CD4-positive, CD25-positive, alpha-beta regulatory T cell (primary cell): ENCODE results near the gene CFAP92. TPM values are rescaled to one million over a fixed set of nuclear protein-coding genes. Genes with fewer than 3 reads are reported as not detected.
"Not testable (repeated sequence)": the region's sequence is repeated elsewhere in the genome, so short reads cannot be mapped to it uniquely, and the experiment has no call there.

Source experiments
- ATAC-seq, 2 donors: fragments of 150-1000 bp; cut with Tn5 transposase; one replicate each; pipeline ENCODE4 v1.10.0; 2021; ENCODE audit warnings: low read depth in 2 of 2, moderate number of reproducible peaks in 2 of 2, moderate library complexity in 1 of 2
- DNase-seq, 3 donors: peaks; one replicate each; pipeline versions ENCODE4 v3.0.0 to v3.0.0-alpha.2; 2012 to 2022; ENCODE audit warnings: mixed read lengths in 1 of 3
- H3K27ac ChIP-seq: one replicate; pipeline ENCODE4 v1.7.0; 2013; ENCODE audit warnings: mild to moderate bottlenecking, low read length; ENCODE audit not compliant: insufficient read depth, poor library complexity, severe bottlenecking
- H3K27me3 ChIP-seq: one replicate; pipeline ENCODE4 v1.7.0; 2013; ENCODE audit warnings: low read length; ENCODE audit not compliant: control insufficient read depth, insufficient read depth
- H3K36me3 ChIP-seq: one replicate; pipeline ENCODE4 v1.7.0; 2013; ENCODE audit warnings: mild to moderate bottlenecking, low read length, moderate library complexity; ENCODE audit not compliant: control insufficient read depth, insufficient read depth
- H3K4me1 ChIP-seq: 2 replicates; pipeline ENCODE4 v1.7.0; 2013; ENCODE audit warnings: mild to moderate bottlenecking, low read length; ENCODE audit not compliant: insufficient read depth, control insufficient read depth, poor library complexity, severe bottlenecking
- H3K4me3 ChIP-seq: one replicate; pipeline ENCODE4 v1.7.0; 2013; ENCODE audit warnings: low read depth, mild to moderate bottlenecking, low read length, moderate library complexity
- H3K9me3 ChIP-seq, 2 experiments: 1 replicate in 1 of 2; 2 replicates in 1 of 2; pipeline ENCODE4 v1.7.0; 2013; ENCODE audit warnings: low read length in 2 of 2, mild to moderate bottlenecking in 1 of 2, moderate library complexity in 1 of 2; ENCODE audit not compliant: control insufficient read depth in 2 of 2
- H3K27ac Mint-ChIP-seq, 3 donors: one replicate each; pipeline ENCODE4 v1.8.0; 2020 to 2022; ENCODE audit warnings: mild to moderate bottlenecking in 3 of 3, mixed read lengths in 3 of 3, moderate library complexity in 2 of 3
- H3K27me3 Mint-ChIP-seq: one replicate; pipeline ENCODE4 v1.8.0; 2022; ENCODE audit warnings: mild to moderate bottlenecking, mixed read lengths
- H3K36me3 Mint-ChIP-seq: one replicate; pipeline ENCODE4 v1.8.0; 2020; ENCODE audit warnings: mixed read lengths
- H3K4me1 Mint-ChIP-seq, 4 donors: one replicate each; pipeline ENCODE4 v1.8.0; 2020 to 2022; ENCODE audit warnings: mixed read lengths in 4 of 4, mild to moderate bottlenecking in 1 of 4
- H3K4me3 Mint-ChIP-seq, 4 donors: one replicate each; pipeline ENCODE4 v1.8.0; 2020 to 2022; ENCODE audit warnings: mild to moderate bottlenecking in 4 of 4, mixed read lengths in 4 of 4, moderate library complexity in 3 of 4
- H3K9me3 Mint-ChIP-seq, 7 donors: one replicate each; pipeline ENCODE4 v1.8.0; 2020 to 2022; ENCODE audit warnings: mixed read lengths in 7 of 7, mild to moderate bottlenecking in 3 of 7, moderate library complexity in 2 of 7
- polyA plus RNA-seq, 4 donors: library from polyadenylated mRNA; unstranded; fragments of 300-500 nt; fragmentation: Illumina TruSeq; gene quantifications; one replicate each; pipeline ENCODE4 v1.2.3, GENCODE V29; 2021
- total RNA-seq: library from RNA; stranded (reverse); gene quantifications from one replicate; pipeline ENCODE4 v1.2.3, GENCODE V29; 2022

Gene CFAP92
- total and polyA plus RNA-seq, 5 donors from 2014 or later, result 0.28 TPM; not detected in 4

GRCh38 chr3:128882719-128883118 lies 111.2 kb downstream of the CFAP92 start:
- Mint-ChIP-seq H3K9me3 (peaks cover 0 to 1% (median 0%) of the 10 kb centered on the region in 7 donors), H3K27ac (peak overlapping the region in 2 of 3 donors; percentile 47 to 60), H3K27me3 (peaks cover 5% of the 10 kb centered on the region), H3K36me3 (peaks cover 17% of the 10 kb centered on the region), H3K4me3 (peak overlapping the region in 2 of 4 donors; percentile 42 to 85), H3K4me1 (peaks cover 24 to 68% (median 41%) of the 10 kb centered on the region in 4 donors)
- Histone ChIP-seq H3K9me3 (no peaks in the 10 kb centered on the region), H3K36me3 (peaks cover 29% of the 10 kb centered on the region), H3K27me3 (no peaks in the 10 kb centered on the region), H3K4me1 (peaks cover 45% of the 10 kb centered on the region), H3K4me3 (no peak overlapping the region), H3K27ac (no peak overlapping the region)
- ATAC-seq (no peak), DNase-seq (no peak)

- H3K4me3 Mint-ChIP-seq, result peak overlapping the region; percentile 28 to 85 (median 66)
- no peaks in the 10 kb centered on the region for H3K9me3 ChIP-seq
- H3K27ac Mint-ChIP-seq, result peak overlapping the region in 2 of 3 donors; percentile 32 to 81
- peaks cover 0 to 1% (median 0%) of the 10 kb centered on the region in 7 donors for H3K9me3 Mint-ChIP-seq
- peaks cover 15% of the 10 kb centered on the region for H3K36me3 Mint-ChIP-seq
- peaks cover 21% of the 10 kb centered on the region for H3K36me3 ChIP-seq
- no peak overlapping the region for H3K4me3 ChIP-seq
- DNase-seq (no peak), ATAC-seq (no peak)
- H3K27me3 Mint-ChIP-seq, result peaks cover 5% of the 10 kb centered on the region
- H3K27me3 ChIP-seq, result no peaks in the 10 kb centered on the region
- peaks cover 24 to 73% (median 42%) of the 10 kb centered on the region in 4 donors for H3K4me1 Mint-ChIP-seq
- H3K27ac ChIP-seq, result no peak overlapping the region
- peaks cover 45% of the 10 kb centered on the region for H3K4me1 ChIP-seq
Observed at GRCh38 chr3:128881576-128881975, 112.3 kb downstream of the CFAP92 start.

DNA sequence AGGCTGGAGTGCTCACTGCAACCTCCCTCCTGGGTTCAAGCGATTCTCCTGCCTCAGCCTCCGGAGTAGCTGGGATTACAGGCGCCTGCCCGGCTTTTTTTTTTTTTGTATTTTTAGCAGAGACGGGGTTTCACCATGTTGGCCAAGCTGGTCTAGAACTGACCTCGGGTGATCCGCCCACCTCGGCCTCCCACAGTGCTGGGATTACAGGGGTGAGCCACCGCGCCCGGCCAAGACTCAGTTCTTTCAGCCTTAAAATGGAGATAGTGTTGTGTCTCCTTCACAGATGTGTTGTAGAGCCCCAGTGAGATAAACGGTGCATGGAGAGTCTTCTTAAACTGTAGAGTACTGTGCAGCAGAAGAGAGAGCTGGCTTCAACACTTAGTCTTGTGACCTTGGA lies 113.4 kb downstream of the CFAP92 start:
- not testable (repeated sequence) for H3K9me3 ChIP-seq, ATAC-seq, H3K9me3 Mint-ChIP-seq, H3K27me3 ChIP-seq, DNase-seq, H3K27me3 Mint-ChIP-seq
- H3K4me3 Mint-ChIP-seq, result peak overlapping the region; percentile 74 to 92 (median 87)
- peaks cover 17% of the 10 kb centered on the region for H3K36me3 ChIP-seq
- H3K4me1 Mint-ChIP-seq, result peaks cover 24 to 80% (median 46%) of the 10 kb centered on the region in 4 donors
- peaks cover 15% of the 10 kb centered on the region for H3K36me3 Mint-ChIP-seq
- peak overlapping the region; percentile 97 to 99 (median 98) for H3K27ac Mint-ChIP-seq
- peak overlapping the region; percentile 86 for H3K4me3 ChIP-seq
- H3K4me1 ChIP-seq, result peaks cover 45% of the 10 kb centered on the region
- peak overlapping the region; percentile 96 for H3K27ac ChIP-seq

GRCh38 chr3:128879991-128880390 lies 113.9 kb downstream of the CFAP92 start:
- H3K9me3 ChIP-seq, result no peaks in the 10 kb centered on the region
- H3K4me1 ChIP-seq, result peaks cover 45% of the 10 kb centered on the region
- H3K4me3 Mint-ChIP-seq, result peak overlapping the region; percentile 85 to 92 (median 88)
- H3K27me3 Mint-ChIP-seq, result peaks cover 5% of the 10 kb centered on the region
- peaks cover 15% of the 10 kb centered on the region for H3K36me3 Mint-ChIP-seq
- H3K27me3 ChIP-seq, result no peaks in the 10 kb centered on the region
- H3K27ac ChIP-seq, result peak overlapping the region; percentile 96
- ATAC-seq (no peak), DNase-seq (peak in 1 of 3 donors; percentile 13)
- H3K4me3 ChIP-seq, result peak overlapping the region; percentile 86
- H3K4me1 Mint-ChIP-seq, result peaks cover 22 to 81% (median 47%) of the 10 kb centered on the region in 4 donors
- peak overlapping the region; percentile 97 to 99 (median 98) for H3K27ac Mint-ChIP-seq
- peaks cover 0 to 1% (median 0%) of the 10 kb centered on the region in 7 donors for H3K9me3 Mint-ChIP-seq
- peaks cover 13% of the 10 kb centered on the region for H3K36me3 ChIP-seq

- peak; percentile 92 for ATAC-seq
- peaks cover 20 to 79% (median 49%) of the 10 kb centered on the region in 4 donors for H3K4me1 Mint-ChIP-seq
- H3K27me3 ChIP-seq, result no peaks in the 10 kb centered on the region
- peak within 1 kb of the TSS; percentile 97 to 99 (median 98) for H3K27ac Mint-ChIP-seq
- peaks cover 5% of the 10 kb centered on the region for H3K27me3 Mint-ChIP-seq
- peak; percentile 95 to 98 (median 96) for DNase-seq
- peaks cover 10% of the 10 kb centered on the region for H3K36me3 ChIP-seq
- no peaks in the 10 kb centered on the region for H3K9me3 ChIP-seq
- H3K27ac ChIP-seq, result peak within 1 kb of the TSS; percentile 96
- peaks cover 15% of the 10 kb centered on the region for H3K36me3 Mint-ChIP-seq
- H3K4me1 ChIP-seq, result peaks cover 44% of the 10 kb centered on the region
- H3K4me3 ChIP-seq, result peak within 1 kb of the TSS; percentile 86
- H3K9me3 Mint-ChIP-seq, result peaks cover 0 to 1% (median 0%) of the 10 kb centered on the region in 7 donors
- H3K4me3 Mint-ChIP-seq, result peak within 1 kb of the TSS; percentile 85 to 92 (median 88)
Observed at GRCh38 chr3:128879125-128879969, 114.5 kb downstream of the CFAP92 start, which contains the start of gene ACAD9. Gene ACAD9 (plus strand): TSS chr3:128879620. CDS start chr3:128879692, 72 bp downstream.

- no peaks in the 10 kb centered on the region for H3K9me3 ChIP-seq
- peaks cover 41% of the 10 kb centered on the region for H3K4me1 ChIP-seq
- Mint-ChIP-seq H3K9me3 (peaks cover 0 to under 1% (median 0%) of the 10 kb centered on the region in 7 donors), H3K27me3 (peaks cover 5% of the 10 kb centered on the region), H3K27ac (peak overlapping the region; percentile 97 to 99 (median 98)), H3K36me3 (peaks cover 9% of the 10 kb centered on the region), H3K4me1 (peaks cover 20 to 72% (median 43%) of the 10 kb centered on the region in 4 donors), H3K4me3 (peak overlapping the region; percentile 85 to 92 (median 88))
- H3K27me3 ChIP-seq, result no peaks in the 10 kb centered on the region
- ATAC-seq (peak in 1 of 2 donors; percentile 9), DNase-seq (peak in 1 of 3 donors; percentile 60)
- H3K36me3 ChIP-seq, result peaks cover 7% of the 10 kb centered on the region
- peak overlapping the region; percentile 86 for H3K4me3 ChIP-seq
- peak overlapping the region; percentile 96 for H3K27ac ChIP-seq
Observed at GRCh38 chr3:128878556-128879124, 115.2 kb downstream of the CFAP92 start.

DNA sequence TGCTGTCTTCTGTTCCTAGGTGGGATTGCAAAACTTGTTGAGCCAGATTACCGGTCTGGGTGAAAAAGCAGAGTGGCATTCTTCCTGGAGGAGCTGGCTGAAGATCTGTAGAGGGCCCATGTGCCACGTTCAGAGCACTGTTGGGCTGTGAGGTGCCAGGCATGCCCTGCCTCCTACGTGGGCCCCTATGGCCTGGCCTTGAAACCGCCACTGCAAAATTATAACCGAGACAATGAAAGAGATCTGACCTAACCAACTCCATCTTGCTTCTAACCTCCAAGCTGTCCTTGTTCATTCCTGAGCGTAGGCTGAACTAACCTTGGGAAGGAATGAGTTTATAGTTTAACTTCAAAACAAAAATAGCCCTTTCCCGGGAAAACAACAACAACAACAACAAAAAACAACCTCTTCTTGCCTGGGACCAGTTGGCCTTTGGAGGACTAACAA lies 115.8 kb downstream of the CFAP92 start:
- H3K36me3 Mint-ChIP-seq, result peaks cover 8% of the 10 kb centered on the region
- H3K27me3 Mint-ChIP-seq, result peaks cover 5% of the 10 kb centered on the region
- peak overlapping the region; percentile 40 to 92 (median 88) for H3K4me3 Mint-ChIP-seq
- H3K9me3 Mint-ChIP-seq, result no peaks in the 10 kb centered on the region
- peaks cover 6% of the 10 kb centered on the region for H3K36me3 ChIP-seq
- H3K9me3 ChIP-seq, result no peaks in the 10 kb centered on the region
- no peaks in the 10 kb centered on the region for H3K27me3 ChIP-seq
- peak overlapping the region; percentile 97 to 99 (median 98) for H3K27ac Mint-ChIP-seq
- H3K4me3 ChIP-seq, result peak overlapping the region; percentile 86
- no peak for DNase-seq
- H3K27ac ChIP-seq, result peak overlapping the region; percentile 96
- H3K4me1 ChIP-seq, result peaks cover 41% of the 10 kb centered on the region
- ATAC-seq, result no peak
- H3K4me1 Mint-ChIP-seq, result peaks cover 20 to 67% (median 43%) of the 10 kb centered on the region in 4 donors
